ENCODE results near the gene IL1RN. TPM values are rescaled to one million over a fixed set of nuclear protein-coding genes. Genes with fewer than 3 reads are reported as not detected.

The IL1RN gene
- total and polyA plus RNA-seq, 8 donors = 0.87 to 220 (median 28.5) TPM; not detected in 2

GRCh38 chr2:113079131-113079530, 48.3 kb upstream of the IL1RN start:
- Histone ChIP-seq H3K4me3 (no peak overlapping the region), H3K36me3 (no peaks in the 10 kb centered on the region), H3K4me1 (peaks cover 11 to 23% (median 19%) of the 10 kb centered on the region in 4 donors), H3K9me3 (no peaks in the 10 kb centered on the region), H3K27ac (peak overlapping the region; percentile 68 to 88 (median 80)), H3K27me3 (no peaks in the 10 kb centered on the region)
- 31 to 55% (median 35%) methylated on average over 4 of the region's 4 CpGs for WGBS, 5 donors
- DNase-seq = peak in 1 of 2 donors; percentile 75
- TF ChIP-seq POLR2AphosphoS5 (IDR thresholded peaks at IDR 0.05) = peak in 1 of 3 donors; percentile 11
- no peak for TF ChIP-seq POLR2A (IDR thresholded peaks at IDR 0.05)
- TF ChIP-seq CTCF (IDR thresholded peaks at IDR 0.05) = no peak
- TF ChIP-seq EP300 (IDR thresholded peaks at IDR 0.05) = no peak
- intact Hi-C loops (cut with DNase I; ENCODE audit: low total_unique reads) = no loop called here

GRCh38 chr2:113080134-113080533, 47.3 kb upstream of the IL1RN start:
- Histone ChIP-seq H3K9me3 (no peaks in the 10 kb centered on the region), H3K27ac (peak overlapping the region; percentile 55 to 84 (median 73)), H3K36me3 (no peaks in the 10 kb centered on the region), H3K4me3 (no peak overlapping the region), H3K4me1 (peaks cover 11 to 28% (median 19%) of the 10 kb centered on the region in 4 donors), H3K27me3 (no peaks in the 10 kb centered on the region)
- peak; percentile 62 to 68 for DNase-seq
- TF ChIP-seq POLR2AphosphoS5 (IDR thresholded peaks at IDR 0.05) (no peak), CTCF (IDR thresholded peaks at IDR 0.05) (peak in 4 of 7 experiments; percentile 31 to 63 (median 46))
- WGBS, 5 donors = 40 to 56% (median 50%) methylated on average over 9 of the region's 9 CpGs
- intact Hi-C loops (cut with DNase I; ENCODE audit: low total_unique reads) = no loop called here

- DNase-seq = no peak
- intact Hi-C loops (cut with DNase I; ENCODE audit: low total_unique reads) = no loop called here
- TF ChIP-seq EP300 (IDR thresholded peaks at IDR 0.05) (no peak), CTCF (IDR thresholded peaks at IDR 0.05) (no peak), POLR2AphosphoS5 (IDR thresholded peaks at IDR 0.05) (no peak), POLR2A (IDR thresholded peaks at IDR 0.05) (no peak)
- 66 to 95% (median 79%) methylated on average over 2 of the region's 2 CpGs for WGBS, 5 donors
- Histone ChIP-seq H3K36me3 (no peaks in the 10 kb centered on the region), H3K27me3 (no peaks in the 10 kb centered on the region), H3K4me1 (peaks cover 11 to 28% (median 19%) of the 10 kb centered on the region in 4 donors), H3K9me3 (no peaks in the 10 kb centered on the region), H3K27ac (no peak overlapping the region), H3K4me3 (no peak overlapping the region)
These were observed 45.7 kb upstream of the IL1RN start for GRCh38 chr2:113081488-113082210.

- H3K36me3 ChIP-seq = no peaks in the 10 kb centered on the region
- H3K4me3 ChIP-seq = no peak overlapping the region
- no peaks in the 10 kb centered on the region for H3K27me3 ChIP-seq
- intact Hi-C loops (cut with DNase I; ENCODE audit: low total_unique reads) = no loop called here
- WGBS, 5 donors = 58 to 79% (median 75%) methylated on average over 8 of the region's 8 CpGs
- H3K9me3 ChIP-seq = peaks cover 0 to 4% (median 0%) of the 10 kb centered on the region in 4 donors
- peaks cover 7 to 17% (median 14%) of the 10 kb centered on the region in 4 donors for H3K4me1 ChIP-seq
- no peak for TF ChIP-seq POLR2AphosphoS5 (IDR thresholded peaks at IDR 0.05)
- TF ChIP-seq POLR2A (IDR thresholded peaks at IDR 0.05) = no peak
- no peak for TF ChIP-seq CTCF (IDR thresholded peaks at IDR 0.05)
- no peak for TF ChIP-seq EP300 (IDR thresholded peaks at IDR 0.05)
- no peak for DNase-seq
- H3K27ac ChIP-seq = no peak overlapping the region
These were observed 44.1 kb upstream of the IL1RN start for GRCh38 chr2:113083296-113083695.
